Peyer's patch (tissue), 4 donors: ENCODE data around the gene GPR31. TPM values are rescaled to one million over a fixed set of nuclear protein-coding genes. Genes with fewer than 3 reads are reported as not detected.
"Not testable (repeated sequence)": the region's sequence is repeated elsewhere in the genome, so short reads cannot be mapped to it uniquely, and the experiment has no call there.

Experiments used
- DNase-seq, 3 donors: peaks; one replicate each; pipeline ENCODE4 v3.0.0-alpha.2; 2017 to 2019
- H3K27ac ChIP-seq, 4 donors: fragments of 200-600 bp; sonication (generic); one replicate each; pipeline ENCODE4 v1.5.1; 2016 to 2019
- H3K27me3 ChIP-seq, 2 donors: fragments of 200-600 bp; sonication (generic); one replicate each; pipeline ENCODE4 v1.5.1; 2019
- H3K36me3 ChIP-seq, 3 donors: fragments of 200-600 bp; sonication (generic); one replicate each; pipeline ENCODE4 v1.5.1; 2016 to 2019
- H3K4me1 ChIP-seq, 4 donors: fragments of 200-600 bp; sonication (generic); one replicate each; pipeline ENCODE4 v1.5.1; 2016 to 2019
- H3K4me3 ChIP-seq, 4 donors: fragments of 200-600 bp; sonication (generic); 1 replicate in 3 of 4; 2 replicates in 1 of 4; pipeline ENCODE4 v1.5.1; 2016 to 2019; ENCODE audit warnings: mild to moderate bottlenecking in 1 of 4
- H3K9me3 ChIP-seq, 4 donors: fragments of 200-600 bp; sonication (generic); one replicate each; pipeline ENCODE4 v1.5.1; 2016 to 2019; ENCODE audit warnings: mild to moderate bottlenecking in 1 of 4
- CTCF ChIP-seq, 6 experiments: fragments of 450-650 bp in 4 of 6; fragments of 200-600 bp in 2 of 6; sonication (generic) in 1 of 6; IDR thresholded peaks; one replicate each; pipeline ENCODE4 v1.5.1; 2017 to 2019; ENCODE audit warnings: antibody characterized with exemption in 6 of 6, mild to moderate bottlenecking in 3 of 6, moderate library complexity in 1 of 6
- POLR2A ChIP-seq, 2 donors: fragments of 450-650 bp; IDR thresholded peaks; one replicate each; pipeline ENCODE4 v1.5.1; 2017; ENCODE audit warnings: antibody characterized with exemption in 2 of 2, mild to moderate bottlenecking in 2 of 2, moderate library complexity in 2 of 2
- total RNA-seq, 4 donors: library from RNA; depleted of rRNA; stranded (reverse); fragments of >200 nt; gene quantifications; one replicate each; pipeline ENCODE4 v1.1.0, GENCODE V29; 2016

GPR31 gene
- not detected for total RNA-seq

DNA sequence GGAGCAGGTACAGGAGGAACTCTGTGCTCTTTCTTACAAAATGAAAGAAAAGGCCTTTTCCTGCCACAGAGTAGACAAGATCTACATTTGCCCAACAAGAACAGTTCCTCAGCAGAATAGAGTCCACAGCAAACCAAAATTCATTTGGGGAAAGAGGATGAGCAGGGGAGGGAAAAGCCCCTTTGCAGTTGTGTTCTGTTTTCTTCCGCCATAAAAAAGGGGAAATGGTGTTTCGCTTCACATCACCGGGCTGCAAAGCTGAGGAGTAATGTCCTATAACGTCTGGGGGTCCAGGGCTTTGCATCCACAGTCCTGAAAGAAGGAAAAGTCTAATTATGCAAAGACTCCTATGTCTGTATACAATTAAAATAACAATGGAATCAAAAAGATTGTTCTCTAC lies at the start of gene GPR31:
TSS of gene GPR31 (minus strand) at position 118 of the 400 bp plus-strand sequence. CDS start 149 bp downstream, outside the sequence.
- H3K9me3 ChIP-seq = no peaks in the 10 kb centered on the region
- no peak for TF ChIP-seq POLR2A (IDR thresholded peaks at IDR 0.05)
- TF ChIP-seq CTCF (IDR thresholded peaks at IDR 0.05) = no peak
- no peaks in the 10 kb centered on the region for H3K4me1 ChIP-seq
- no peaks in the 10 kb centered on the region for H3K27me3 ChIP-seq
- DNase-seq = no peak
- H3K4me3 ChIP-seq = no peak within 1 kb of the TSS
- no peaks in the 10 kb centered on the region for H3K36me3 ChIP-seq
- H3K27ac ChIP-seq = no peak within 1 kb of the TSS

DNA sequence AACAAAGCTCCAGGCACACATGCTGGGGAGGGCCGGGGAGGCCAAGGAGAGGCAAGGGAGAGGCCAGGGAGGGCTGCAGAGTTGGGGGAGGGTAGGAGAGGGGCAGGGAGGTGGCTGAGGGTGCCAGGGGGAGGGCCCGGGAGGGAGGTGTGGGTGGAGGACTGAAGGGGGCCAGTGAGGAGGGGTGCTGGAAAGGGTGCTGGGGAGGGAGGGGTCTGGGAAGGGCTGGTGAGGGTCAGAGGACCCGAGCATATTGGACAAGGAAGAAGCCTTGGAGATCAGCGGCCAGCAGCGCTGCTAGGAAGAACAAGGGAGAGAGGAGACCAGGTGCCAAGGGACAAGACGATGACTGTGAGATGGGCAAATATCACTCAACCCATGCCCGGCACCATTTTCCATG lies 49.7 kb upstream of the GPR31 start:
- H3K27me3 ChIP-seq = no peaks in the 10 kb centered on the region
- no peak for DNase-seq
- H3K36me3 ChIP-seq = no peaks in the 10 kb centered on the region
- no peak overlapping the region for H3K27ac ChIP-seq
- no peaks in the 10 kb centered on the region for H3K4me1 ChIP-seq
- TF ChIP-seq POLR2A (IDR thresholded peaks at IDR 0.05) (no peak), CTCF (IDR thresholded peaks at IDR 0.05) (no peak)
- H3K4me3 ChIP-seq = no peak overlapping the region
- H3K9me3 ChIP-seq = no peaks in the 10 kb centered on the region

DNA sequence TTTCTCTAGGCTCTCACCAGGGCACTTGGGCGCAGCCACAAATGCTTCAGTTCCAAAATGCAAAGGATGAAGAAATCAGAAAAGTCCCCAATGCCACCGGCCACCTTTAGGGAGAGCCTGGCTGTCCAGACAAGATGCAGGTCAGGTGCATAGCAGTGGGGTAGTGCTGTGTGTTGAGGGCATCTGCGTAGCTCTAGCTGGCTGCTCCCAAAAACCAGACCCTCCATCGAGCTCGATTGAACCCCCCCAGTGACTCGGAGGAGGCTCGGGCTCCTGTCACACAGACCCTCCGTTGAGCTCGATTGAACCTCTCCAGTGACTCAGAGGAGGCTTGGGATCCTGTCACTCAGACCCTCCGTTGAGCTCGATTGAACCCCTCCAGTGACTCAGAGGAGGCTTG lies 47.5 kb upstream of the GPR31 start:
- not testable (repeated sequence) for H3K27me3 ChIP-seq, DNase-seq, H3K4me1 ChIP-seq, H3K9me3 ChIP-seq, H3K27ac ChIP-seq, H3K36me3 ChIP-seq, H3K4me3 ChIP-seq

DNA sequence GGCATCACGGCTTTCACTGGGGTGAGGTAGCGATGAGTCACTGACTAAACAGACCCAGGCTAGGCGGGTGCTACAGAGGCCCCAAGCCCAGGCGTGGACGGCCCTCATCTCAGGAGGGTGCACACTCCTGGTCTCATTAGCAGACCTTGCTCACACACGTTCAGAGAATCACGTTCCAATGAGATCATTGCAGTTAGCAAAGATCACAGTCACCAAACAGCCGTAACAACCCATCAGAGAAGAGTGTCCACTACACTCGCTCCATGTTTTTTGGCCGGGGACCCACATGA lies 46.2 kb upstream of the GPR31 start:
- H3K4me3 ChIP-seq, H3K27me3 ChIP-seq, H3K36me3 ChIP-seq, H3K27ac ChIP-seq, H3K4me1 ChIP-seq, H3K9me3 ChIP-seq, DNase-seq: not testable (repeated sequence)

- H3K9me3 ChIP-seq, DNase-seq, H3K4me3 ChIP-seq, H3K27me3 ChIP-seq, H3K36me3 ChIP-seq, H3K4me1 ChIP-seq: not testable (repeated sequence)
- H3K27ac ChIP-seq = peak overlapping the region in 1 of 4 donors; percentile 54
Measured at GRCh38 chr6:167203261-167204058, 45.7 kb upstream of the GPR31 start.

DNA sequence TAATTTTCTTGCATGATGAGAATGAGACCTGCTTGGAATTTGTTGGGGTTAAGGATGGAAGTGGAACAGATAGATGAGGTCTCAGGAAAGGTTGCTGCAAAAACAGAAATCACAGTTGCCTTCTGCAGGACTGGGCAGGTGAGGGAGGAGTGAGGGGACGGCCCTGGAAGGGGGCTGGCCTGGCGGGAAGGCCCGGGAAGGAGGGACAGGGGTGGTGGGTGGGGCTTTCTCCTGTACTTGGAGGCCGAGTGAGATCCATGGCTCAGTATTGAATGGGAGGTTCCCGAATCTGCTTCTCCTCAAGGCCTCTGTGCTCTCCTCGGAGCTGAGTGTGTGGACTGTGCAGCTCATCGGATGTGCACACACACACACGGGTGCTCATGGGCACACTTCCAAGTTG lies 44.8 kb upstream of the GPR31 start:
- not testable (repeated sequence) for H3K4me1 ChIP-seq, H3K4me3 ChIP-seq, H3K27me3 ChIP-seq, DNase-seq, H3K36me3 ChIP-seq, H3K27ac ChIP-seq, H3K9me3 ChIP-seq

GRCh38 chr6:167200806-167201205 lies 43.0 kb upstream of the GPR31 start:
- no peak for TF ChIP-seq POLR2A (IDR thresholded peaks at IDR 0.05)
- no peak for TF ChIP-seq CTCF (IDR thresholded peaks at IDR 0.05)

GRCh38 chr6:167195941-167196610 lies 38.3 kb upstream of the GPR31 start:
- H3K27ac ChIP-seq, H3K36me3 ChIP-seq, H3K9me3 ChIP-seq, H3K4me3 ChIP-seq, H3K27me3 ChIP-seq, DNase-seq, H3K4me1 ChIP-seq: not testable (repeated sequence)

More at GRCh38 chr6:167200806-167201205, 43.0 kb upstream of the GPR31 start:
- H3K9me3 ChIP-seq = no peaks in the 10 kb centered on the region
- H3K27me3 ChIP-seq = no peaks in the 10 kb centered on the region
- no peak overlapping the region for H3K27ac ChIP-seq
- H3K4me1 ChIP-seq = no peaks in the 10 kb centered on the region
- H3K36me3 ChIP-seq = no peaks in the 10 kb centered on the region
- DNase-seq = no peak
- H3K4me3 ChIP-seq = no peak overlapping the region

- H3K4me1 ChIP-seq, H3K27me3 ChIP-seq, DNase-seq, H3K36me3 ChIP-seq, H3K27ac ChIP-seq, H3K9me3 ChIP-seq, H3K4me3 ChIP-seq: not testable (repeated sequence)
Measured at GRCh38 chr6:167193515-167194125, 35.8 kb upstream of the GPR31 start.

DNA sequence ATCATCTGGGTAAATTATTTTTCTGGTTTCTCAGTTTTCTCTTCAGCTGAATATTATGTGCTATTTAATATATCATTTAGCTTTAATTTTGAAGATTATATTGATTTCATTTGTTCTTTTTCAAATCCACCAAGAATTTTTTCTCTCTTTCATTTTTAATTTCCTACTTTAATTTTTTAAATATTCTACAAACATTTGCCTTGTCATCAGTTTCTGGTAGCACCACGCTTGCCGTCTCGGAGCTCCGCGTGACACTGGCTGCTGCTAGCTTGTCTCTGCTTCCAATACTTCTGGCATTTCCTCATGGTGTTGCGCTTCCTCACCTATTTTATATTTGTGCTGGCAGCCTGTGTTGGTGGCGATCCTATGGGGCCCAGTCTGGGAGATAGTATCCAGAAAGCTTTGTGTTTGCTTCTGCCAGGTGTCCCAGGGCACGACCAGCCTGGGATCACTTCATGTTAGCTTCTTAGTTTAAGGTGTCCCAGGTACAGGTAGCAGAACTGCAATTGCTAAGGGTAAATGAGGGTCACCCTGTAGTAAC lies 33.3 kb upstream of the GPR31 start:
- H3K27ac ChIP-seq, H3K36me3 ChIP-seq, H3K4me1 ChIP-seq, H3K27me3 ChIP-seq, H3K9me3 ChIP-seq, DNase-seq, H3K4me3 ChIP-seq: not testable (repeated sequence)

DNA sequence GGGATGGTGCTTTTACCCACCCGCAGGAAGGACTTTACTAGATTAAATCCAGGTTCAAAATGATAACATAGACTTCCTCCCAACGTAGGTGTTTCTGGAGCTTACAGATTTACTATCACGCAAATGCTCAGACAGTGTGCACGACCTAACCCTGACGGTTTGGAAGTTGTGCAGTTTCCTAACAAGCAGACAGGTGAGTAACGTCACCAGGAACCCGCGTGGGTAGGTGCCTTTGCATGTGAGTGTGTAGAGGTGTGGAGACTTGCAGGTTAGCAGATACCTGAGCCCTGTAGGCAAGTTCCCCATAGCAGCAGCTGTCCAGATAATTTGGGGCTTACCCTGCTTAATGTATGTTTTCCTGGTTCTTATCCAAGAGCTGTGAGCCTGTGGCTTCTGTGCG lies 29.5 kb upstream of the GPR31 start:
- DNase-seq, H3K4me1 ChIP-seq, H3K27me3 ChIP-seq, H3K27ac ChIP-seq, H3K4me3 ChIP-seq, H3K9me3 ChIP-seq, H3K36me3 ChIP-seq: not testable (repeated sequence)
